Stimulated activated CD8-positive, alpha-beta memory T cell treated with anti-CD3 and anti-CD28 coated beads, Interleukin-12 subunit alpha, Interleukin-12 subunit beta, amount 100 ng/mL, for 24 hours (primary cell): ENCODE results near the gene IFITM2.
"Not testable (repeated sequence)": the region's sequence is repeated elsewhere in the genome, so short reads cannot be mapped to it uniquely, and the experiment has no call there.

Experiments used
- DNase-seq: peaks from one replicate; pipeline ENCODE4 v3.0.0-alpha.2; 2020; ENCODE audit errors: extremely low read depth

IFITM2 gene

DNA sequence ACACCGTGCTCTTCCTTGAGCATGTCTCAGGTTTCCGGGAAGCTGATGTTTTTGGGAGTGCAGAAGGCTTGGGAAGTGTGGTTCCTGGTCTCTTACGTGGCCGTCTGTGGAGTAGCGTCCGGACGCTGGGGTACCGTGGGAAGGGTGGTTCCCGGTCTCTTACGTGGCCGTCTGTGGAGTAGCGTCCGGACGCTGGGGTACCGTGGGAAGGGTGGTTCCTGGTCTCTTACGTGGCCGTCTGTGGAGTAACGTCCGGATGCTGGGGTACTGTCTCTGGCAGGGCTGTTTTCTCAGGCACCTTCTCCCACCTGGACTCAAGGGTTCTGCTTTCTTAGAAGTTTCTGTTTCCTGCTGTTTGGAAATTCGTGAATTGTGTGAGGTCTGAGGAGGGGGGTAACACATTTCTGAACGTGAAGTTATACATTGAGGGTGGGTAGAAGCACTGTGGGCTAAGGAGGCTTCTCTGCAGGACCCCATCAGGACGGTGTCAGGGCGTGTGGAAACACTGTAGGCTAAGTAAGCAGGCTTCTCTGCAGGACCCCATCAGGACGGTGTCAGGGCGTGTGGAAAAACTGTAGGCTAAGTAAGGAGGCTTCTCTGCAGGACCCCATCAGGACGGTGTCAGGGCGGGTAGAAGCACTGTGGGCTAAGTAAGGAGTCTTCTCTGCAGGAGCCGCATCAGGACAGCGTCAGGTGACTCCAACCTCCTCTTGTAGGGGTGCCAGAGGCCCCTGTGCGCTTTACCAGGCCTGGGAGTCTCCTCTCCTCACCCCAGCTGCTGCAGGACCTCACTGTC, 18.4 kb downstream of the IFITM2 start:
- no peak for DNase-seq

DNA sequence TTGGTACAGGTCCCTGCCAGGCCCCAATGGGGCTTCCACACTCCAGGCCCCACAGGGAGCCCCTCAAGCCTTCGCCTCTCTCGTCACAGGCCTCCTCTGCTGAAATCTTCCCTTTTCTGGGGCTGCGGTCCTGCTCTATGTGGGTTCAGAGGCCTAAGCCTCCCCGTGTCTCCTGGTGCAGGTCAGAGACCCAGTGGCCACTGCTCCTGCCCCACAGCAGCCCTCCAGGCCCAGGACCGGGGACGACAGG, 18.9 kb downstream of the IFITM2 start:
- no peak for DNase-seq

DNA sequence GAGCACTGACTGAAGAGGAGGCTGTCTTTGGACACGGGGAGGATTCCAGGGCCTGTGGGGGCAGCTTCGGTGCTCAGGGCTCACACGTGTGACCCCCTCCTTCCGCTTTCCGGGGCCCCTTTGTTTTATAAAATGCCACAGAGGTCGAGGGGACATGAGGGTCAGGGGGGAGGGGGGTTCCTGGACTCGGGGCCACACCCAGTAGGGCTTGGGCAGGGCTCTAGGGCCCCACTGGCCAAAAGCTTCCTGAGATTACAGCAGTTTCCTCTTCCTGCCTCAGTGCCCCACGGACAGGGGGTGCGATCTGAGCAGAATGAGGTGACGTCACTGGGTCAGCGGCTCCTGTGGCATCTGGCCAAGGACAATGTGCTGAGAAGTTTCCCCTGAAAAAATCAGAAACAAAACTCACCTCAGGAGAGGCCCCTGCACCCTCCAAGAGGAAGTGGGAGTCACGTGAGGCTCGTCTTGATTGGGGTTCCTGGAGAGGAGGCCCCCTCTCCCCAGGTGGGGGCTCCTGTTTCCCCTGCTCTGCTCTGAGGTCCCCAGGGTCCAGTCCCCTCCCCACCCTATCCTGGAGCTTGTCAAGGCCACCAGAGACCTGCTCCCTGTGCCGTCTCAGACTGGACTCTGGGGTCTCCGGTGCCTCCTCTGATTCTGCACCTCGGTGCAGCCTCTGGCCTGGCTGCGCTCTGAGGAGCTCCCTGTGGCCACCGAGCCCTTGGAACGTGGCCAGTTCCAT, 19.4 kb downstream of the IFITM2 start:
- no peak for DNase-seq

DNA sequence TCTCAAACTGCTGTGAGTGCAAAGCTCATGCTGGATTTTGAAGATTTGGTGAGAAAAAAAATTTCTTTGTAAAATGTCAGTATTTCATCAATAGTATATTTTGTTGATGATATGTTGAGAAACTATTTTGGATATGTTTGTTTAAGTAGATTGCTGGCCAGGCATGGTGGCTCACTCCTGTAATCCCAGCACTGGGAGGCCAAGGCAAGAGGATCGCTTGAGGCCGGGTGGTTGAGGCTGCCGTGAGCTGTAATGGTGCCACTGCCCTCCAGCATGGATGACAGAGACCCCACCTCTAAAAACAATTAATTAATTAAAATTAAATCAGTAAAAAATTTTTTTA, 19.9 kb downstream of the IFITM2 start:
- DNase-seq = no peak

DNA sequence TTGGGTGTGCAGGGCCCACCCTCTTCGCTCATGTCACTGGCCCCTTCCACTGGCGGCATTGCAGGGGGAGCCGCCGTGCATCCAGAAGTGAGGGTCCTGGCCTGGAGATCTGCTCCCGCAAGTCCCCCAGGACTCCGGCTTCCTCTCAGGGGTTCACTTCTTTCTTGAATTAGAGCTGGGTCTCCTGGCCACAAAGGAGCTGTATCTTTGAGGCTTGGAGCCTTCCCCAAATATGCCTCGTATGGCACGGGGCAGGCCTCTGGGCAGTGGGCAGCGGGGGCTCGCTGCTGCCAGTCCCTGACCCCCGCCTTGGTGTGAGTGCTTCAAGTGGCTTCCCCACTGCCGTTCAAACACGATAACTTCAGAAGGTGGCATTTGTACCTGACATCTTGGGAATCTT, 20.4 kb downstream of the IFITM2 start:
- no peak for DNase-seq

DNA sequence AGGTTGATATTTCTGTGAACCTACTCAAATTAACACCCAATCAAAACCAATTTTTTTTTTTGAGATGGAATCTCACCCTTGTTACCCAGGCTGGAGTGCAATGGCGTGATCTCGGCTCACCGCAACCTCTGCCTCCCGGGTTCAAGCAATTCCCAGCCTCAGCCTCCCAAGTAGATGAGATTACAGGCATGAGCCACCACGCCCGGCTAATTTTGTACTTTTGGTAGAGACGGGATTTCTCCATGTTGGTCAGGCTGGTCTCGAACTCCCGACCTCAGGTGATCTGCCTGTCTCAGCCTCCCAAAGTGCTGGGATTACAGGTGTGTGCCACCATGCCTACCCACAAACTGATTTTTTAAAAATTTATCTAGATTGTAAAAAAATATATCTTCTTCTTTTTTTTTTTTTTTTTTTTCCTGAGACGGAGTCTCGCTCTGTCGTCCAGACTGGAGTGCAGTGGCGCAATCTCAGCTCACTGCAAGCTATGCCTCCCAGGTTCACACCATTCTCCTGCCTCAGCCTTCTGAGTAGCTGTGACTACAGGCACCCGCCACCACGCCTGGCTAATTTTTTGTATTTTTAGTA, 21.0 kb downstream of the IFITM2 start:
- not testable (repeated sequence) for DNase-seq

DNA sequence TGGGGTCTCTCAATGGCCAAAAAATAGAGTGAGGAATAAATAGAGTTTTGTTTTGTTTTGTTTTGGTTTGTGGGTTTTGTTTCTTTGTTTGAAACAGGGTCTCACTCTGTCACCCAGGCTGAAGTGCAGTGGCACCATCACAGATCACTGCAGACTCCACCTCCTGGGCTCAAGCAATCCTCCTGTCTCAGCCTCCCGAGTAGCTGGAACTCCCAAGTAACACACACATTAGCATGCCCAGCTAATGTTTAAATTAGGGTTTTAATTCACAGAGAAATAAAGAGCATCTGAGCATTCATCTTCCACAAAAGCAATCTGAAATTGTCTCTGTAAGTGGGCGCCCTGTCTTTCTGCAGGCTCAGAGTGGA, 22.3 kb downstream of the IFITM2 start:
- no peak for DNase-seq

DNA sequence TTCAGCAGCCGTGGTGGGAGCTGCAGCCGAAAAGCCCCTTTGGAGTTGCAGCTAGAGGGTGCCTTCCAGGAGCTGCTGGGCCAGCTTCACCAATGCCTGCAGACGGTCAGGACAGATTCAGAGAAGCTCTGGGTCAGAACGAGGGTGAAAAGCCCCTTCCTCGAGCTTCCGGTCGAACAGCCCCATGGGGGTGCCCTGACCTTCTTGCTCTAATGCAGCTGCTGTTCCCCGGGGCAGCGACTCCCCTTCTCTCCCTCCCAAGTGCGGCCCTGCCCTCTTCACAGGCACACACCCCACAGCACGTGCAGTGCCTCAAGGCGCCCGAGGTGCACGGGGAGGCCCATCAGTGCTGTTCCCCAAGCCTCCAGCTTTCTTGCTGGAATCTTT, 22.7 kb downstream of the IFITM2 start:
- no peak for DNase-seq

DNA sequence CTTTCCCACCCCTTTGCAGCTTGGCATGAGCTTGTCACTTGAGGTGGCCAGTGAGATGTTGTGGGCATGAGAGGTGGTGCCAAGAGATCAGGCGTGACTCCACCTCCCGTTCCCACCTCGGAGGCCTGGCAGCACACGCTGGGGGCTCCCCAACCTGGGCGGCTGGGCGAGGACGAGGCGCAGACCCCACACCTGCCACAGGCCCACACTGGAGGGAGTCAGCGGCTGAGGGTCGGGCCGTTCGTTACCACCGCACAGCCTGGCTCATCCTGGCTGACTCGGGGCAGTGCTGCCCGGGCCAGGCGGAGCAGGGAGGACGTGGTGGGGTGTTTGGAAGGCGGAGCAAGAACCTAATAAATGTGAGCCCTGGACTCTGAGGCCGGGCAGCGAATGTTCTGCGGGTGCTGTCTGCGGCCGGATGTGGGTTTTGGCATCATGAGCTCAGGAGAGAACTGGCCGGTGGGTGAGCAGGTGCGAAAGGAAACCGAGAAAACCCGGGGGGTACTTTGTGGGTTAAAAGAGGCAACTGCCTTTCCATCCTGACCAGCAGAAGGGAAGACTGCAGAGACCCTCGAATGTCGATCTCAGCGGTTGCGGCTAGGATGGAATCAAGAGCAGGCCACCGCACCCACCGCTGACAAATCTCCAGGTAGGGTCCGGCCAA, 23.2 kb downstream of the IFITM2 start:
- no peak for DNase-seq

DNA sequence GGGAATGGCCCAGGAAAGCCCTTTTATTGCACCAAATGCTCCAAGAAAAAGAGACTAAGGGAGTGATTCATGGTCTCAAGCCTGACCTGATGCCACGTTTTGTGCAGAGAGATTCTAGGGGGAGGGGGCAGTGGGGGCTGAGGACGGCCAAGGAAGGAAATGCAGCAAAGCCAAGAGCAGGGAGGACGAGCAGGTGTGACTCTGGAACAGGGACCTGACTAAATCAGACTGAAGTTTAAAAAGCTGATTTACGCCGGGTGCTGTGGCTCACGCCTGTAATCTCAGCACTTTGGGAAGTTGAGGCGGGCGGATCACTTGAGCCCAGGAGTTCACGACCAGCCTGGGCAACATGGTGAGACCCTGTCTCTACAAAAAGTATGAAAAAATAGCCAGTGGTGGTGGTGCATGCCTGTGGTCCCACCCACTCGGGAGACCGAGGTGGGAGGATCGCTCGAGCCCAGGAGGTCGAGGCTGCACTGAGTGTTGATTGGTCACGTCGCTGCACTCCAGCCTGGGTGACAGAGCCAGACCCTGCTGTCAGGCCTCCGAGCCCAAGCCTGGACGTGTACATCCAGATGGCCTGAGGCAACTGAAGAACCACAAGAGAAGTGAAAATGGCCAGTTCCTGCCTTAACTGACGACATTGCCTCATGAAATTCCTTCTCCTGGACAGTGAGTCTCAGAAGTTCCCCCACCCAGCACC, 23.9 kb downstream of the IFITM2 start:
- no peak for DNase-seq

DNA sequence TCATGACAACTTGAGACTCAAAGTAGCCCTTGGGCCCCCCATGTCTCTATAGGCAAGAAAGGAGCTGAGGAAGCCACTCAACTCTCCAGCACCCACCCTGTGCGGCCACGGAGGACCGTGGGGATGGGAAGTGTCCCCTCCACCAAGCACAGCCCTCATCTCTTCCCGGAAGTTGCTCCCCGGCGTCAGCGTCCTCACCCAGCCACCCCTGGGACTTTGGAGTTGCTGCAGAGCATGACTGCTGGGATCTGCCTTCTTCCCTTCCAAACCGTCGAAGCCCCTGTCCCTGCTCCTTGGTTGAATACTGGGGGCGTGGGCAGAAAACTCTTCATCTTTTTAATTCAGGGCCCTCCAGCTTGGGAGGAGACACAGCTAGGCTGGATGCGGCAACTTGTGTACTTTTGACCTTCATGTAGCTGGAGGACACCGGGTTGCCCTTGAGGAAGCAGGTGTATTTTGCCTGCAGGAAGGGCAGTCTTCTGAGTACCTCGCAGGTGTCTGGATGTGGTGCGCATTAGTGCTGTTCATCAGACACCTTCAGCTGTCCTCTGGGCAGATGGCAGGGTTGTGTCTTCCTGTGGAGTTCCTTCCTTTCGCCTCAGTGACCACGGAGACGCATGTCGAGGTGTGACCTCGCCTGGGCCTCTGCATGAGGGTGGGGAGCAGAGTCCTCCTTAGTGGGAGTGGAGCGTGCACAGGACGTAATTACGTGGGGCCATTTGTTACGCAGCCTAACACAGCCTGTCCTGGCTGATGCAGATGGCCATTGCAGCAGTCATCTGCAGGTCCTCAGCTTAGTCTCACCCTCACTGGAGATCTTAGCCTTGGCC, 25.2 kb downstream of the IFITM2 start:
- DNase-seq = no peak

DNA sequence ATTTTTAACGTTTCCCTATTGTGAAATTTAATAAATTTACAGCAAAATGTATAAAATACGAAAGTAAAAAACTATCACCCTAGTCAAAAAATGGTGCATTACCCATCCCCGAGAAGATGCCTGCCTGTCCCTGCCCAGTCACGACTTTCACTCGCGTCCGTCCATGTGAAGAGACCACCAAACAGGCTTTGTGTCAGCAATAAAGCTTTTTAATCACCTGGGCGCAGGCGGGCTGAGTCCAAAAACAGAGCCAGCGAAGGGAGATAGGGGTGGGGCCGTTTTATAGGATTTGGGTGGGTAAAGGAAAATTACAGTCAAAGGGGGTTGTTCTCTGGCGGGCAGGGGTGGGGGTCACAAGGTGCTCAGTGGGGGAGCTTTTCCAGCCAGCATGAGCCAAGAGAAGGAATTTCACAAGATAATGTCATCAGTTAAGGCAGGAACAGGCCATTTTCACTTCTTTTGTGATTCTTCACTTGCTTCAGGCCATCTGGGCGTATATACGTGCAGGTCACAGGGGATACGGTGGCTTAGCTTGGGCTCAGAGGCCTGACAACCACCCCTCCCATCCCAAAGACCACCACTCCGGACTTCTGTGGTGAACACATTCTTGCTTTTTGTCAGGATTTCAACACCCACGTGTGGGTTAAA, 26.1 kb downstream of the IFITM2 start:
- DNase-seq = not testable (repeated sequence)

DNA sequence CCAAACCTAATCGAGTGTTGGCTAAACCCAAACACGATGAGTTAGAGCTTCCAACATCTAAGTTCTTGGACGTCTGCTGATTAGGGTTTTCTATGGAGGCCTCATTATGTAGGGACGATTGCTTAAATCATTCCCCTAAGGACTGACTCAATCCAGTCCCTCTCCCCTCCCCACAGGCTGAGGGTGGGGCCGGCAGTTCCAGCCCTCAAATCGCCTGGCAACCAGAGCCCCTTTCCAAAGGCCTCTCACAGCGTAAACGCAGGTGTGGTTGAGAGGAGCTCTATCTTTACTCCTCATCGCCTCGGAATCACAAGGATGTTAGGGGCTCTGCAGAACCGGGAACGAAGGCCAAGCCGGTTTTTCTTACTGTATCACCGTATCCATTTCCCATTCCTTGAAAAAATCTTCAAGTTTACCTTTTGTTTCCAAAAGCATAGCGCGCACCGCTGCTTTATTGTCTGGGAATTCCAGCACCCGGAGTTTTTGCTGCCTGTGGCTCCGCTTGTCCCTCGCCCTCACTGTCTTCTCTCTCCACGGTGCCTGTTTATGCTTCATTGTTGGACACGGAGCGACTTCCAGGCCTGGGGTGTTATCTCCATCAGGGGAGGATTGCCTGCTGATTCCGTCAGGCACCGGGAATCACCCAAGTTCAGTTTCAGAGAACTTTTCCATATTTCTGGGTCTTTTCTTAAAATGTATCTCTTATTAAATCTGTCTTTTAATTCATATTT, 26.8 kb downstream of the IFITM2 start:
- no peak for DNase-seq

DNA sequence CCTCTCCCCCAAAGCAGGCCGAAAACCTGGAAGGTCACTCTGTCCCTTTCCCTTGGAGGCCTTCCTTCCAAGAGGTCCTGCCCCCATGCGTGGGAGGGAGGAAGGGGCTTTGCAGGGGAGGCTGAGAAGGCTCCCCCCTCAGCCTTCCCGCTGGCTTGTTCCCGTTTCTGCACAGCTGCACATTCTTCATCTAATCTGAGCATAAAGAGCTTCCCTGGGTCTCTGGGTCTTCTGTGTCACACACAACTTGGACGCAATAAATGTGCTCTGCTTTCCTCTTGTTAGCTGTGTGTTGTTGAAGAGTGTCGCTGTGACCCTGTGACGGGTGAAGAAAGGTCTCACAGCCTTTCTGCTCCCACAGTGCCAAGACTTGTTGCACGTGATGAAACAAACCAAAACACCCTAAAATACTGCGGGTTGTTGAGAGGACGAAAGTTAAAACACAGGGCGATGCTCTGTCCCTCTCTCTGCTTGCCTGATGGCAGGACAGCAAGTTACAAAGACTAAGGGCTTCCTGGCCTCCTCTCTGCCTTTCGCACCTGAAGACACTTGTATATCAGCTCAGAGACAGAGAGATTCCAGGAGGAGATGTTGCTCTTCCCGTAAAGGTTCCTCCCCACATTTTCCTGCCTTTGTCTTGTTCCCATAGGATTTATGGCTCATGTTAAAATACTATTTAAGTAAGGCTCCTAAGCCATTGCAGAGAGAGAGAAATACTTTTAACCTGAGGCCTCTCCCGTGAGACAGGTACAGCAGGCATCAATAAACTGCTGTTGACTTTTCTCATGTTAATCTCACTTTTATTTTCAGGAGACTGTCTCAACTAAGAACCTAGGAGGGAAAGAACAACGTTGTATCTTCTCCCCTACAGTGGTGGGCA, 28.4 kb downstream of the IFITM2 start:
- no peak for DNase-seq

DNA sequence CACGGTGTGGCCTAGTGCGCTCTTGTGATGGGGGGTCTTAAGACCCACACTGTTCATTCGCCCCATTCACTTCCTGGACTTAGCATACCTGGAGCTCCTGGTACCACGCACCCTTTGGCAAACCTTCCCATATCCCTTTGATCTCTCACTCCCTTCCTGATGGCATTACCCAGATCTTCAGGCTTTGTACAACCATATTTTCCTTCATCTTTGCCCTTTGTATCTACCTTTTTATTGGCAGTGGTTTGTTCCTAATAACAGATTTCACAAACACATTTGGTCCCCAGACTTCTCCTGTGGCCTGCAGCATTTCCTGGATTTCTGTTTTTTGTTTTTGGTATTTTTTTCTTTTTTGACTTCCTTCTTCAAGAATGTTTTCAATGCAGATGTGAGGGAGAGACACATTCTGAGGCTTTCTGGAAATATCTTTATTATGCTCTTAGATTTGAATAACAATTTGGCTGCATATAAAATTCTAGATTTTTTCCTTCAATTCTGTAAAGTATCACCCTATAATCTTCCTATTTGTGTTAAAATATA, 29.1 kb downstream of the IFITM2 start:
- no peak for DNase-seq

DNA sequence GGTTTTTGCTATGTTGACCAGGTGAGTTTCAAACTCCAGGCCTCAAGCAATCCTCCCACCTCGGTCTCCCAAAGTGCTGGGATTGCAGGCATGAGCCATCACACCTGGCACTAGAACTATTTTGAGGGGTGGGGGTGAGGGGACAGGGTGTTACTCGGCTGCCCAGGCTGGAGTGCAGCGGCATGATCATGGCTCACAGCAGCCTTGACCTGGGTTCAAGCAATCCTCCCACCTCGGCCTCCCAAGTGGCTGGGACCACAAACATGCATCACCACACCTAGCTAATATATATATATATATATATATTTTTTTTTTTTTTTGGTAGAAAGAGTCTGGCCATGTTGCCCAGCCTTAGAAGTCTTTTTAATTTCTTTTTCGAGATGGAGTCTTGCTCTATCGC, 30.1 kb downstream of the IFITM2 start:
- no peak for DNase-seq

DNA sequence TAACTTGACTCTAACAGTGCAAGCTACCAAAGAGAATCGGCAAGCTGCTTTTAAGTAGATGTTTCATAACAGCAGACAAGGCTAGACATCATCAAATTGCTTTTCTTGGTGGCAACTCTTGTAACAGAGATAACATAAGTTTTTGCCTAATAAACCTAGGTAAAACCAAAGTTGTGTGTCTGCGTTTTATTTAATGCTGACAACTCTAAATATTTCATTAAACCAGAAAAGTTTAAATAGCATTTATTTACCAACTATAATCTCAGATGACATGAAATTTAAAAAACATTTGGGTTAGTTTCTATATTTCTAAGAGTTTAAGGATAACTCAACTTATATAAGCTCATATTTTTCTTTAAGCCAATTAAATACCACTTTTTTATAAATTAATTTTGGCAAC, 32.3 kb downstream of the IFITM2 start:
- no peak for DNase-seq

DNA sequence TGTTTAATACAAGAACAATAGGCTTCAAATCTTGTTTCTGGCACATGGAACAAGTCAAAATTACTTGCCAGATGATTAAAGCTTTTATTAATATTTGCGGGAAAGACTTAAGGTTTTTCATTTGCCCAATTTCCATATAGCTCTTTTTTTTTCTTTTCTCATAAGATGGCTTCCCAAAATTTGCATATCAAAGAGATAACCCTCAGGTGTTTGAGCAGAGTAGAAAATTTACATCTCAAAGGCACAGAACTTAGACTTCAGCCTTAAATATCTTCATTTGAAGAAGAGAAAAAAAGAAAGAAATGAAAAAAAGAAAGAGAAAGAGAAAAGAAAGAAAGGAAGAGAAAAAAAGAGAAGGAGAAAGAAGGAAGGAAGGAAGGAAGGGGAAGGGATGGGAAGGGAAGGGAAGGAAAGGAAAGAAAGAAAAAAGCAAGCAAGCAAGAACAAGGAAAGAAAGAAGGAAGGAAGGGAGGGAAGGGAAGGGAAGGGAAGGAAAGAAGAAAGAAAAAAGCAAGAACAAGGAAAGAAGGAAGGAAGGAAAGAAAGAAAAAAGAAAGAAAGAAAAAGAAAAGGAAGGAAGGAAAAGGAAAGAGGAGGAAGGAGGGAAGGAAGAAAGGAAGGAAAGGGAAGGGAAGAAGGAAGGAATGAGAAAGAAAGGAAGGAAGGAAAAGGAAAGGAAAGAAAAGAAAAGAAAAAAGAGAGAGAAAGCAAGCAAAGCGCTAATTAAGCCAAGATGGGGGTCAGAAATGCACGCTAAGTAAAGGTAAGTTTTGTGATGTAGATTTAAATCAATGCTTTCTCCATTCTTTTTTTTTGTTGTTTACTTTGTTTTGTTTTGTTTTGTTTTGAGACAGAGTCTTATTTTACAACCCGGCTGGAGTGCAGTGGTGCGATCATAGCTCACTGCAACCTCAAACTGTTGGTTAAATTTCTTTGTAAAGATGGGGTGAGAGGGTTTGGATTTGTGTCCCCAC, 33.2 kb downstream of the IFITM2 start:
- DNase-seq = no peak
